Activated gamma-delta T cell (primary cell): Measurements from ENCODE around the gene SORCS2.
"Not testable (repeated sequence)": the region's sequence is repeated elsewhere in the genome, so short reads cannot be mapped to it uniquely, and the experiment has no call there.

Source experiments
- DNase-seq: peaks from one replicate; lab custom pipeline; 2025; lab: John Stamatoyannopoulos, UW

The SORCS2 gene

GRCh38 chr4:7552466-7552865 is 360.1 kb downstream of the SORCS2 start:
- DNase-seq: no peak

- DNase-seq: no peak
Measured at GRCh38 chr4:7553280-7553679, 360.9 kb downstream of the SORCS2 start.

- no peak for DNase-seq
Measured at GRCh38 chr4:7554905-7555304, 362.6 kb downstream of the SORCS2 start.

- DNase-seq: no peak
Measured at GRCh38 chr4:7556558-7556957, 364.2 kb downstream of the SORCS2 start.

GRCh38 chr4:7557456-7557855 is 365.1 kb downstream of the SORCS2 start:
- DNase-seq: no peak

GRCh38 chr4:7558436-7558835 is 366.1 kb downstream of the SORCS2 start:
- no peak for DNase-seq

GRCh38 chr4:7559316-7559715 is 367.0 kb downstream of the SORCS2 start:
- no peak for DNase-seq

- no peak for DNase-seq
Measured at GRCh38 chr4:7559741-7560395, 367.5 kb downstream of the SORCS2 start.

GRCh38 chr4:7561557-7561956 is 369.2 kb downstream of the SORCS2 start:
- DNase-seq: no peak

- no peak for DNase-seq
Measured at GRCh38 chr4:7564242-7564641, 371.9 kb downstream of the SORCS2 start.

- DNase-seq: no peak
Measured at GRCh38 chr4:7565483-7565882, 373.1 kb downstream of the SORCS2 start.

- no peak for DNase-seq
Measured at GRCh38 chr4:7569810-7570783, 377.8 kb downstream of the SORCS2 start.

GRCh38 chr4:7571001-7571400 is 378.7 kb downstream of the SORCS2 start:
- no peak for DNase-seq

GRCh38 chr4:7571701-7572100 is 379.4 kb downstream of the SORCS2 start:
- DNase-seq: no peak

- no peak for DNase-seq
Measured at GRCh38 chr4:7572894-7573293, 380.6 kb downstream of the SORCS2 start.

GRCh38 chr4:7573576-7574091 is 381.3 kb downstream of the SORCS2 start:
- no peak for DNase-seq

- DNase-seq: no peak
Measured at GRCh38 chr4:7574287-7575014, 382.1 kb downstream of the SORCS2 start.

GRCh38 chr4:7575426-7575825 is 383.1 kb downstream of the SORCS2 start:
- no peak for DNase-seq

- DNase-seq: not testable (repeated sequence)
Measured at GRCh38 chr4:7577361-7578039, 385.2 kb downstream of the SORCS2 start.

- DNase-seq: no peak
Measured at GRCh38 chr4:7581477-7581876, 389.1 kb downstream of the SORCS2 start.

- no peak for DNase-seq
Measured at GRCh38 chr4:7582313-7583097, 390.2 kb downstream of the SORCS2 start.
